ENCODE measurements around the gene CCDC14. TPM values are rescaled to one million over a fixed set of nuclear protein-coding genes. Genes with fewer than 3 reads are reported as not detected.
"Not testable (repeated sequence)": the region's sequence is repeated elsewhere in the genome, so short reads cannot be mapped to it uniquely, and the experiment has no call there.

The CCDC14 gene
- total RNA-seq (2014; rRNA removed; shearing (Covaris generic)): 52.8 and 59.5 TPM in 2 replicates

GRCh38 chr3:123960781-123961507, at the start of gene CCDC14:
TSS of gene CCDC14 (minus strand) at chr3:123961229. CDS start at chr3:123961173, 56 bp downstream.
- peak within 1 kb of the TSS; percentile 59 for H3K4me3 ChIP-seq
- peaks cover 11% of the 10 kb centered on the region for H3K36me3 ChIP-seq
- DNase-seq (ENCODE audit: low read depth in 1 of 2, low spot score in 2 of 2): peak; percentile 88 to 98
- H3K27ac ChIP-seq: peak within 1 kb of the TSS; percentile 87
- H3K9me3 ChIP-seq (replicated peaks): no peaks in the 10 kb centered on the region
- H3K4me1 ChIP-seq (replicated peaks): peaks cover 3% of the 10 kb centered on the region; the same call in 1 of the 2 replicates
- H3K27me3 ChIP-seq (replicated peaks): no peaks in the 10 kb centered on the region

- DNase-seq (ENCODE audit: low read depth in 1 of 2, low spot score in 2 of 2); H3K36me3 ChIP-seq; H3K4me3 ChIP-seq: not testable (repeated sequence)
Measured at GRCh38 chr3:124008321-124008720, 47.3 kb upstream of the CCDC14 start.

GRCh38 chr3:124007186-124007585, 46.2 kb upstream of the CCDC14 start:
- no peaks in the 10 kb centered on the region for H3K9me3 ChIP-seq (replicated peaks)
- DNase-seq (ENCODE audit: low read depth in 1 of 2, low spot score in 2 of 2): no peak
- H3K27me3 ChIP-seq (replicated peaks): no peaks in the 10 kb centered on the region

More at GRCh38 chr3:124008321-124008720, 47.3 kb upstream of the CCDC14 start:
- not testable (repeated sequence) for H3K27ac ChIP-seq; H3K27me3 ChIP-seq (replicated peaks); H3K4me1 ChIP-seq (replicated peaks); H3K9me3 ChIP-seq (replicated peaks)

GRCh38 chr3:124002405-124003079, 41.5 kb upstream of the CCDC14 start:
- not testable (repeated sequence) for H3K4me3 ChIP-seq; H3K9me3 ChIP-seq (replicated peaks); DNase-seq (ENCODE audit: low read depth in 1 of 2, low spot score in 2 of 2); H3K4me1 ChIP-seq (replicated peaks); H3K27ac ChIP-seq; H3K27me3 ChIP-seq (replicated peaks); H3K36me3 ChIP-seq

More at GRCh38 chr3:124007186-124007585, 46.2 kb upstream of the CCDC14 start:
- Histone ChIP-seq H3K4me3 (no peak overlapping the region), H3K27ac (no peak overlapping the region), H3K4me1 (replicated peaks) (no peaks in the 10 kb centered on the region), H3K36me3 (no peaks in the 10 kb centered on the region)

- not testable (repeated sequence) for H3K27me3 ChIP-seq (replicated peaks)
Measured at GRCh38 chr3:124001366-124001765, 40.3 kb upstream of the CCDC14 start.

GRCh38 chr3:123997543-123997942, 36.5 kb upstream of the CCDC14 start:
- Histone ChIP-seq H3K27me3 (replicated peaks) (no peaks in the 10 kb centered on the region), H3K36me3 (no peaks in the 10 kb centered on the region), H3K4me1 (replicated peaks) (no peaks in the 10 kb centered on the region), H3K27ac (no peak overlapping the region), H3K9me3 (replicated peaks) (no peaks in the 10 kb centered on the region), H3K4me3 (no peak overlapping the region)
- no peak for DNase-seq (ENCODE audit: low read depth in 1 of 2, low spot score in 2 of 2)

More at GRCh38 chr3:124001366-124001765, 40.3 kb upstream of the CCDC14 start:
- H3K4me1 ChIP-seq (replicated peaks); H3K36me3 ChIP-seq; DNase-seq (ENCODE audit: low read depth in 1 of 2, low spot score in 2 of 2); H3K27ac ChIP-seq; H3K9me3 ChIP-seq (replicated peaks); H3K4me3 ChIP-seq: not testable (repeated sequence)

GRCh38 chr3:123993818-123994217, 32.8 kb upstream of the CCDC14 start:
- DNase-seq (ENCODE audit: low read depth in 1 of 2, low spot score in 2 of 2): no peak
- Histone ChIP-seq H3K9me3 (replicated peaks) (no peaks in the 10 kb centered on the region), H3K4me3 (no peak overlapping the region), H3K27me3 (replicated peaks) (peaks cover 2% of the 10 kb centered on the region; the same call in 1 of the 2 replicates), H3K27ac (no peak overlapping the region), H3K36me3 (no peaks in the 10 kb centered on the region), H3K4me1 (replicated peaks) (no peaks in the 10 kb centered on the region)

- not testable (repeated sequence) for H3K9me3 ChIP-seq (replicated peaks); H3K27me3 ChIP-seq (replicated peaks); H3K4me1 ChIP-seq (replicated peaks); H3K4me3 ChIP-seq; DNase-seq (ENCODE audit: low read depth in 1 of 2, low spot score in 2 of 2); H3K36me3 ChIP-seq; H3K27ac ChIP-seq
Measured at GRCh38 chr3:123991730-123992588, 30.9 kb upstream of the CCDC14 start, which contains the start of gene ROPN1. TSS of gene ROPN1 (minus strand) at chr3:123992124. CDS start at chr3:123980481, 11,643 bp downstream.

GRCh38 chr3:123986427-123986826, 25.4 kb upstream of the CCDC14 start:
- Histone ChIP-seq H3K27me3 (replicated peaks) (peaks cover 20% of the 10 kb centered on the region), H3K4me1 (replicated peaks) (no peaks in the 10 kb centered on the region), H3K36me3 (no peaks in the 10 kb centered on the region), H3K4me3 (no peak overlapping the region), H3K9me3 (replicated peaks) (no peaks in the 10 kb centered on the region), H3K27ac (no peak overlapping the region)
- DNase-seq (ENCODE audit: low read depth in 1 of 2, low spot score in 2 of 2): no peak

GRCh38 chr3:123984957-123985356, 23.9 kb upstream of the CCDC14 start:
- no peaks in the 10 kb centered on the region for H3K36me3 ChIP-seq
- peaks cover 3% of the 10 kb centered on the region; the same call in 1 of the 2 replicates for H3K4me1 ChIP-seq (replicated peaks)
- no peak overlapping the region for H3K4me3 ChIP-seq
- H3K9me3 ChIP-seq (replicated peaks): no peaks in the 10 kb centered on the region
- H3K27ac ChIP-seq: no peak overlapping the region
- DNase-seq (ENCODE audit: low read depth in 1 of 2, low spot score in 2 of 2): no peak
- peaks cover 23% of the 10 kb centered on the region for H3K27me3 ChIP-seq (replicated peaks)

- Histone ChIP-seq H3K27ac (no peak overlapping the region), H3K36me3 (no peaks in the 10 kb centered on the region), H3K9me3 (replicated peaks) (no peaks in the 10 kb centered on the region), H3K27me3 (replicated peaks) (peaks cover 23% of the 10 kb centered on the region), H3K4me1 (replicated peaks) (peaks cover 4% of the 10 kb centered on the region; the same call in 1 of the 2 replicates), H3K4me3 (no peak overlapping the region)
- no peak for DNase-seq (ENCODE audit: low read depth in 1 of 2, low spot score in 2 of 2)
Measured at GRCh38 chr3:123984350-123984749, 23.3 kb upstream of the CCDC14 start.

GRCh38 chr3:123981317-123981716, 20.3 kb upstream of the CCDC14 start:
- not testable (repeated sequence) for H3K4me1 ChIP-seq (replicated peaks); H3K36me3 ChIP-seq
- peaks cover 15% of the 10 kb centered on the region for H3K27me3 ChIP-seq (replicated peaks)

GRCh38 chr3:123980539-123980938, 19.5 kb upstream of the CCDC14 start:
- no peaks in the 10 kb centered on the region for H3K9me3 ChIP-seq (replicated peaks)
- peaks cover 15% of the 10 kb centered on the region for H3K27me3 ChIP-seq (replicated peaks)
- peaks cover 4% of the 10 kb centered on the region; the same call in 1 of the 2 replicates for H3K4me1 ChIP-seq (replicated peaks)
- no peak overlapping the region for H3K27ac ChIP-seq
- DNase-seq (ENCODE audit: low read depth in 1 of 2, low spot score in 2 of 2): no peak
- no peak overlapping the region for H3K4me3 ChIP-seq
- H3K36me3 ChIP-seq: no peaks in the 10 kb centered on the region

More at GRCh38 chr3:123981317-123981716, 20.3 kb upstream of the CCDC14 start:
- not testable (repeated sequence) for DNase-seq (ENCODE audit: low read depth in 1 of 2, low spot score in 2 of 2); H3K4me3 ChIP-seq; H3K9me3 ChIP-seq (replicated peaks); H3K27ac ChIP-seq
